SK-N-SH (cell line): ENCODE data around the gene SOX3. TPM values are rescaled to one million over a fixed set of nuclear protein-coding genes. Genes with fewer than 3 reads are reported as not detected.

Experiments used
- CTCF ChIA-PET: fragments of 300-600, 350-600 bp; formaldehyde crosslinking; extraction: SDS; loops from one replicate; lab custom pipeline; 2021; lab: Yijun Ruan, JAX
- POLR2A ChIA-PET: fragments of 350-600 bp; sonication (Branson Sonifier 250); formaldehyde crosslinking; extraction: SDS; loops from one replicate; lab custom pipeline; 2020; ENCODE audit warnings: antibody characterized with exemption, inconsistent platforms; lab: Yijun Ruan, JAX
- DNase-seq: peaks from one replicate; pipeline ENCODE4 v3.0.0; 2012
- H2AFZ ChIP-seq: fragments of 200-600 bp; sonication (generic); 2 replicates; pipeline ENCODE4 v1.8.1; 2016; ENCODE audit warnings: antibody characterized with exemption, mild to moderate bottlenecking, low read depth
- H3F3A ChIP-seq: fragments of 200-600 bp; sonication (generic); replicated peaks from 2 replicates; pipeline ENCODE3; 2016; ENCODE audit warnings: antibody characterized with exemption, mild to moderate bottlenecking; ENCODE audit not compliant: insufficient read depth
- H3K27ac ChIP-seq, 2 experiments: fragments of 200-500 bp in 1 of 2; fragments of 200-600 bp in 1 of 2; sonication (Bioruptor generic) in 1 of 2; sonication (generic), shearing (Covaris generic) in 1 of 2; 2 replicates each; pipeline versions ENCODE4 v1.5.1 to v1.6.1; 2014 to 2016; ENCODE audit warnings: low read depth in 2 of 2, inconsistent platforms in 1 of 2, low read length in 1 of 2, mild to moderate bottlenecking in 1 of 2, mixed read lengths in 1 of 2
- H3K27me3 ChIP-seq: fragments of 200-600 bp; sonication (generic), shearing (Covaris generic); 2 replicates; pipeline ENCODE4 v1.6.1; 2016; ENCODE audit warnings: mixed run types; ENCODE audit not compliant: insufficient read depth
- H3K36me3 ChIP-seq, 2 experiments: fragments of 200-500 bp in 1 of 2; fragments of 200-600 bp in 1 of 2; sonication (Bioruptor generic) in 1 of 2; sonication (generic) in 1 of 2; replicated peaks in 1 of 2; 2 replicates each; pipeline versions ENCODE3 to v1.5.1; 2014 to 2016; ENCODE audit warnings: low read length in 1 of 2, mild to moderate bottlenecking in 1 of 2; ENCODE audit not compliant: insufficient read depth in 2 of 2, control insufficient read depth in 1 of 2
- H3K4me1 ChIP-seq, 2 experiments: fragments of 200-500 bp in 1 of 2; fragments of 200-600 bp in 1 of 2; sonication (Bioruptor generic) in 1 of 2; sonication (generic), shearing (Covaris generic) in 1 of 2; 2 replicates each; pipeline versions ENCODE4 v1.5.1 to v1.6.1; 2014 to 2016; ENCODE audit warnings: low read depth in 1 of 2, low read length in 1 of 2, mixed run types in 1 of 2; ENCODE audit not compliant: insufficient read depth in 2 of 2, control insufficient read depth in 1 of 2
- H3K4me2 ChIP-seq: fragments of 200-600 bp; sonication (generic), shearing (Covaris generic); 2 replicates; pipeline ENCODE4 v1.6.1; 2017; ENCODE audit warnings: mixed run types
- H3K4me3 ChIP-seq, 2 experiments: fragments of 200-500 bp in 1 of 2; fragments of 200-600 bp in 1 of 2; sonication (Bioruptor generic) in 1 of 2; sonication (generic), shearing (Covaris generic) in 1 of 2; 2 replicates each; pipeline versions ENCODE4 v1.5.1 to v1.8.1; 2014 to 2016; ENCODE audit warnings: low read depth in 2 of 2, inconsistent platforms in 1 of 2, low read length in 1 of 2, mild to moderate bottlenecking in 1 of 2, mixed read lengths in 1 of 2, moderate library complexity in 1 of 2
- H3K79me2 ChIP-seq: fragments of 200-600 bp; sonication (generic); 2 replicates; pipeline ENCODE4 v1.8.1; 2017; ENCODE audit warnings: mild to moderate bottlenecking; ENCODE audit not compliant: insufficient read depth
- H3K9ac ChIP-seq: fragments of 200-600 bp; sonication (generic); 2 replicates; pipeline ENCODE4 v1.6.1; 2017; ENCODE audit warnings: mixed run types
- H3K9me2 ChIP-seq: fragments of 200-600 bp; sonication (generic); 2 replicates; pipeline ENCODE4 v1.6.1; 2017; ENCODE audit warnings: mixed run types
- H3K9me3 ChIP-seq: fragments of 200-600 bp; sonication (generic); 2 replicates; pipeline ENCODE4 v1.6.1; 2017; ENCODE audit warnings: mixed run types, mild to moderate bottlenecking, moderate library complexity
- H4K20me1 ChIP-seq: fragments of 200-600 bp; sonication (generic); 2 replicates; pipeline ENCODE4 v1.6.1; 2017; ENCODE audit warnings: mild to moderate bottlenecking, mixed run types; ENCODE audit not compliant: insufficient read depth
- ELF1 ChIP-seq: IDR thresholded peaks from 2 replicates; pipeline ENCODE4 v1.4.0; 2012
- EP300 ChIP-seq, 2 experiments: IDR thresholded peaks; 2 replicates each; pipeline versions ENCODE4 v1.4.0 to v1.6.1; 2012; ENCODE audit warnings: borderline replicate concordance in 1 of 2, low read depth in 1 of 2, low read length in 1 of 2
- EZH2phosphoT487 ChIP-seq: fragments of 200-600 bp; sonication (generic); IDR thresholded peaks from 2 replicates; pipeline ENCODE4 v1.6.1; 2017; ENCODE audit warnings: low read depth, mixed run types, mild to moderate bottlenecking, antibody characterized with exemption, moderate library complexity, borderline replicate concordance
- MAX ChIP-seq: IDR thresholded peaks from 2 replicates; pipeline ENCODE4 v1.4.0; 2012; ENCODE audit warnings: low read depth
- NFIC ChIP-seq: IDR thresholded peaks from 2 replicates; pipeline ENCODE4 v1.4.0; 2012; ENCODE audit warnings: borderline replicate concordance
- PBX3 ChIP-seq: IDR thresholded peaks from 2 replicates; pipeline ENCODE4; 2012
- SIN3A ChIP-seq: IDR thresholded peaks from 2 replicates; pipeline ENCODE4 v1.6.1; 2012; ENCODE audit warnings: low read depth, mild to moderate bottlenecking, low read length, moderate library complexity, borderline replicate concordance
- SMC3 ChIP-seq: IDR thresholded peaks from 2 replicates; pipeline ENCODE4 v1.6.1; 2012; ENCODE audit warnings: low read depth, low read length, improper control_type of control experiment
- YY1 ChIP-seq: IDR thresholded peaks from 2 replicates; pipeline ENCODE4 v1.4.0; 2012; ENCODE audit warnings: low read depth, mild to moderate bottlenecking
- ZBTB33 ChIP-seq: IDR thresholded peaks from 2 replicates; pipeline ENCODE4 v1.4.0; 2012; ENCODE audit warnings: low read depth, borderline replicate concordance
- WGBS: methylation state at CpG from one replicate; pipeline ENCODE4 v1.1.6; 2017; ENCODE audit warnings: low lambda C conversion rate; 5-methylcytosine and 5-hydroxymethylcytosine counted together
- polyA plus RNA-seq, 3 experiments: library from polyadenylated mRNA; depleted of rRNA; stranded (reverse); fragments of >200 nt; gene quantifications; 2 replicates each; pipeline ENCODE4 v1.2.3, GENCODE V29; 2012
- TF ChIP-seq, protein P1 (sequence below): IDR thresholded peaks from 2 replicates; pipeline ENCODE4 v1.4.0; 2012; ENCODE audit warnings: low read depth, borderline replicate concordance

SOX3 gene
- polyA plus RNA-seq, 1 of the 3 experiments (the other 2 are of a cell fraction): not detected

DNA sequence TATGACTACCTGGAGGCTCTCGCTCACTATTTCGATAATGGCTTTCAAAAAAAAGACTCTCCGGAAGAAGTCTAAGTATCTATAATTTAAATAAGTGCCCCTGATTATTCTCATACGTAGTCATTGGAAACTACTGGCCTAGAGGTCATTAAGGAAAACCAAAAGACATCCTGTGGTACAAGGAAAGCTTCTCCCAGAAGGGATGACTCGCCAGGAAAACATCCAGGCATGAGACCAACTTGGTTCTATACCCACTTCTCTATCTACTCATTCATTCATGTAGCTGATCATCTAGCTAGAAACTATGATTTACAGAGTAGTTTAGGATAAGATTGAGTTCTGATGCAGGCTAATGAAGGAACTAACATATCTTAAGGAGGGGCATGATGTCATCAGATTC, 37.7 kb downstream of the SOX3 start:
- WGBS: 2% methylated on average over 5 of the region's 5 CpGs
- Histone ChIP-seq H3F3A (no peaks in the 10 kb centered on the region), H4K20me1 (no peaks in the 10 kb centered on the region), H2AFZ (no peak overlapping the region), H3K36me3 (no peaks in the 10 kb centered on the region), H3K9ac (no peak overlapping the region), H3K4me1 (no peaks in the 10 kb centered on the region), H3K9me2 (no peaks in the 10 kb centered on the region), H3K4me3 (no peak overlapping the region), H3K27ac (no peak overlapping the region), H3K9me3 (no peaks in the 10 kb centered on the region), H3K79me2 (no peaks in the 10 kb centered on the region), H3K4me2 (no peak overlapping the region), H3K27me3 (no peaks in the 10 kb centered on the region)
- ChIA-PET POLR2A (no interaction called here), CTCF (no interaction called here)
- TF ChIP-seq EP300 (IDR thresholded peaks at IDR 0.05; ENCODE audit: borderline replicate concordance in 1 of 2, low read depth in 1 of 2, low read length in 1 of 2): no peak
- TF ChIP-seq NFIC: no peak
- TF ChIP-seq, protein P1, sequence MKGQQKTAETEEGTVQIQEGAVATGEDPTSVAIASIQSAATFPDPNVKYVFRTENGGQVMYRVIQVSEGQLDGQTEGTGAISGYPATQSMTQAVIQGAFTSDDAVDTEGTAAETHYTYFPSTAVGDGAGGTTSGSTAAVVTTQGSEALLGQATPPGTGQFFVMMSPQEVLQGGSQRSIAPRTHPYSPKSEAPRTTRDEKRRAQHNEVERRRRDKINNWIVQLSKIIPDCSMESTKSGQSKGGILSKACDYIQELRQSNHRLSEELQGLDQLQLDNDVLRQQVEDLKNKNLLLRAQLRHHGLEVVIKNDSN: no peak
- TF ChIP-seq SMC3: no peak
- TF ChIP-seq PBX3: no peak
- no peak for TF ChIP-seq YY1
- no peak for TF ChIP-seq SIN3A
- TF ChIP-seq ELF1: no peak
- TF ChIP-seq MAX: no peak
- no peak for TF ChIP-seq ZBTB33
- TF ChIP-seq EZH2phosphoT487: no peak
- no peak for DNase-seq

Other genes starting within 250 kb of the SOX3 start
- gene LINC00632, start 204.7 kb upstream of the SOX3 start, polyA plus RNA-seq (2012; rRNA removed): 0.31 and 1.2 TPM in 2 replicates